HG02852 (cell line): Measurements from ENCODE around the gene SPEM1.

Experiments
- ATAC-seq: cut with Tn5 transposase; IDR thresholded peaks from one replicate; pipeline ENCODE4 v1.9.1; 2021; ENCODE audit warnings: mild to moderate bottlenecking, moderate library complexity; ENCODE audit not compliant: unreplicated experiment

Gene SPEM1

GRCh38 chr17:7419819-7420610 lies at the start of gene SPEM1:
TSS of gene SPEM1 (plus strand) at chr17:7420324. CDS start at chr17:7420385, 61 bp downstream.
- no peak for ATAC-seq

- ATAC-seq = no peak
Observed at GRCh38 chr17:7370853-7371252, 49.3 kb upstream of the SPEM1 start.

GRCh38 chr17:7374353-7374752 lies 45.8 kb upstream of the SPEM1 start:
- ATAC-seq = no peak

DNA sequence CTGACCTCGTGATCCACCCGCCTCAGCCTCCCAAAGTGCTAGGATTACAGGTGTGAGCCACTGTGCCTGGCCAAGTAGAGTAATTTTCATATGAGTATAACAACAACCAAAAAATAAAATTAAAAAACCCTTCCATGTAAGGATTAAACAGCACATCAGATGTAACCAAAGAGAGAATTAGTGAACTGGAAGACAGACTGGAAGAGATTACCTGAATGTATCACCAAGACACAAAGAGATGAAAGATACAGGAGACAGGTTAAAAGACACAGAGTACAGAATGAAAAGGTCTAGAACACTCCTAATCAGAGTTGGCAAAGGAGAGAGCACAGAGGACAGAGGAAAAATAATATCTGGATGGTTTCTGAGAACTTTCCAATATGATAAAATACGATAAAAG lies 41.0 kb upstream of the SPEM1 start:
- no peak for ATAC-seq

DNA sequence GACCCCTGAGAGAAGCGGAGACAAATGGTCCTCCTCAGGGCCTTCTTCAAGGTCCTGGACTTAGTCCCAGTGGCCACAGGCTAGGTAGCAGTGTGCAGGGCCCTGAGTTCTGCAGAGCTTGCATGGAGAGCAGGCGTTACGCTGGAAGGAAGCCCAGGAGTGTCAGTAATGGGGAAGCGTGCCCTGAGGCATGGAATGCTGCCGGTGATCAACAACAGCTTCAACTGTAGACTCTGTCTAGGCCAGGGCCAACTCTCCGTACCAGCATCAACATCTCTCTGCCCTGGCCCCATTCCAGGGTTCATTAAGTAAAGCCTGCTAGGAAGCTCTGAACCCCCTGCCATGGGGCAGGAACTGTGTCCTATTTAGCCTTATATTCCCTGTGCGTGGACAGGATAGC lies 39.8 kb upstream of the SPEM1 start:
- no peak for ATAC-seq

DNA sequence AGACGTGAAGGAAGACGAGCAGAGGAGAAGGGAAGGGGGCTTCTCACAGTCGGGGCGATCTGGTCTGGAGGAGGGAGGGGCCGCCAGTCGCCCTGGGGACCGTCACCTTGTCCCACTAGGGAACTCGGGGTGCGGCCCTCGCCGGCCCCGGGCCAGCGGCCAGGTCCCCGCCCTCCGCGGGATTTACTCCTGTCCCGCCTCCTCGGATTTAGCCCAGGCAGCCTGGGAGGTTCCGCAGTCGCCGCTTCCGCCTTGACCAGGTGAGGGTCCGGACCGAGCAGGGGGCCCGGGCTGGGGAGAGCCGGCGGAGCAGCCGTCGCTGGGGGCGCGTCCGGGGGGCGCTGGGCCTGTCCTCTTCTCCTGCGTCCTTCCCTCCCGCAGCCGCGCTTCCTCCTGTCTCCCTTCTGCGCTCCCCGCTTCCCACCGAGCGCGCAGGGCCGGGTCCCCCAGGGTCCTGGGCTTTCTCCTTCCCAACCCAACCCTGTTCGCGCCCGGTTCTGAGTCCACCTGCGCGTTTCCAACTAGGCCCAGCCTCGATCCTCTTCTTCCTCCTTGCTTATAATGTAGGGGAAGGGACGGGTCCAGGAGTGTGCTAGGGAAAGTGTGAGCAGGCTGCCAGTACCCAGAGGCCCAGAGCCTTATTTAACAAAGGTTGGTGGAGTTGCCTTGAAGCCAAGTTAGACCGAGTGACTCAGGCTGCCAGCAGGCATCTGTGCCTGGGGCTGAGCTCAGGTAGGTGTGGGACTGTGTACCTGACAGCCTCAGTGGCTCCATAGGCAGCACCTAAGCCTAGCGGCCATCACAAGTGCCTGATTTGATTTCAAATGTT lies 39.1 kb upstream of the SPEM1 start, which contains the start of gene TNK1:
Gene TNK1 (plus strand): TSS at position 235 of the 829 bp plus-strand sequence. CDS start 1,838 bp downstream, outside the sequence.
- no peak for ATAC-seq

DNA sequence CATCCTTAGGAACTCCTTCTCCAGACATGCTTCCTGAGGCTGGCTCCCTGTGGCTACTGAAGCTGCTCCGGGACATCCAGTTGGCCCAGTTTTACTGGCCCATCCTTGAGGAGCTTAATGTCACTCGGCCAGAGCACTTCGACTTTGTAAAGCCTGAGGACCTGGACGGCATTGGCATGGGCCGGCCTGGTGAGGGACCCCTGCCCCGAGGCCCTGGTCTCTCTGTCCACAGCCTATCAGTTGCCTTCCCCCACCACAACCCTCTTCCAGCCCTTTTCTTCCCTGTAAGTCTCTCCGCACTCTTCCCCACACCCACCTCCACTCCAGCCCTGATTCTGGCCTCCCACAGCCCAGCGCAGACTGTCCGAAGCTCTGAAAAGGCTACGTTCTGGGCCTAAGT lies 37.2 kb upstream of the SPEM1 start:
- ATAC-seq = no peak

DNA sequence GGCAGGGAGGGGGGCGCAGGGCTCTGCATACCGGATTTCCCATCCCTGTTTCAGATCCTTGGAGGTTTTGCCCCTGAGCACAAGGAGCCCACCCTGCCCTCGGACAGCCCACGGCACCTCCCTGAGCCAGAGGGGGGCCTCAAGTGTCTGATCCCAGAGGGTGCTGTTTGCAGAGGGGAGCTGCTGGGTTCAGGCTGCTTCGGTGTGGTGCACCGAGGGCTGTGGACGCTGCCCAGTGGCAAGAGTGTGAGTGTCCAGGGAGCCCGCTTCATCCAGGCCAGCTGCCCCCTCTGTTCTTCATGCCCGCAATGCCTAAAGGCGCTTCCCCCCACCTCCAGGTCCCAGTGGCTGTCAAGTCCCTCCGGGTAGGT lies 36.8 kb upstream of the SPEM1 start:
- ATAC-seq = no peak

DNA sequence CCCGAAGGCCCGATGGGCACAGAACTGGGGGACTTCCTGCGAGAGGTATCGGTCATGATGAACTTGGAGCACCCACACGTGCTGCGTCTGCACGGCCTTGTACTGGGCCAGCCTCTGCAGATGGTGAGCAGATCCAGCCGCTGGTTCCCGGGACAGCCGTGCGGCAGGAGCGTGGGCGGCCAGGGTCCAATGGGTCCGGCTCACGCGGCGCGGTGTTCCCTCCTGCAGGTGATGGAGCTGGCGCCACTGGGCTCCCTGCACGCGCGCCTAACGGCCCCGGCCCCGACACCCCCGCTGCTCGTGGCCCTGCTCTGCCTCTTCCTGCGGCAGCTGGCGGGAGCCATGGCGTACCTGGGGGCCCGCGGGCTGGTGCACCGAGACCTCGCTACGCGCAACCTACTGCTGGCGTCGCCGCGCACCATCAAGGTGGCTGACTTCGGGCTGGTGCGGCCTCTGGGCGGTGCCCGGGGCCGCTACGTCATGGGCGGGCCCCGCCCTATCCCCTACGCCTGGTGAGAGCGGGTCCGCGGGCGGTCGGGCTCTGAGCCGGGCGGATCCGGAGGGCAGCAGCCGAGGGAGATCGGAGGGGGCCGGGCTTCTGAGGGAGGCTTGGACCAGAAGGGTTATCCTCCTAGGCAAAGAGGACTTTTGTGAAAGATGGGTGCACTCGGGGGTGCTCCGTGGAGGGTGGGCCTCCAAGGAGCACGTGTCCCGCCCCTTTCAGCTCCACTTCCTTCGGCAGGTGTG lies 36.2 kb upstream of the SPEM1 start:
- peak; percentile 82 for ATAC-seq

DNA sequence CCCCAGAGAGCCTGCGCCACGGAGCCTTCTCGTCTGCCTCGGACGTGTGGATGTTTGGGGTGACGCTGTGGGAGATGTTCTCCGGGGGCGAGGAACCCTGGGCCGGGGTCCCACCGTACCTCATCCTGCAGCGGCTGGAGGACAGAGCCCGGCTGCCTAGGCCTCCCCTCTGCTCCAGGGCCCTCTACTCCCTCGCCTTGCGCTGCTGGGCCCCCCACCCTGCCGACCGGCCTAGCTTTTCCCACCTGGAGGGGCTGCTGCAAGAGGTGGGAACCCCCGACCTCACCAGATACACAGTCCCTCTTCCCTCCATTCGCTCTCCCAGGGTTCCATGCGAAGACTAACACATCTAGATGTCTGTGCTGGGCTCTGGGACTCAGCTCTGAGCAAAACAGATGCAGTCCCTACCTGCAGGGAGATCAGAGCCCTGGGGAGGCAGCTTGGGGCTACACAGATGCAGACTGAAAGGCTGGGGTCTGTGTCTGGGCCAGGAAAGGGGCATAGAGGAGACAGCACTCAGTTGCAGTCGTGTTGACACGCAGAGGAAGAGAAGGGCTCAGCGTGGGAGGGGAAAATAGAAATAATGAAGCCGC lies 35.5 kb upstream of the SPEM1 start:
- ATAC-seq = no peak

DNA sequence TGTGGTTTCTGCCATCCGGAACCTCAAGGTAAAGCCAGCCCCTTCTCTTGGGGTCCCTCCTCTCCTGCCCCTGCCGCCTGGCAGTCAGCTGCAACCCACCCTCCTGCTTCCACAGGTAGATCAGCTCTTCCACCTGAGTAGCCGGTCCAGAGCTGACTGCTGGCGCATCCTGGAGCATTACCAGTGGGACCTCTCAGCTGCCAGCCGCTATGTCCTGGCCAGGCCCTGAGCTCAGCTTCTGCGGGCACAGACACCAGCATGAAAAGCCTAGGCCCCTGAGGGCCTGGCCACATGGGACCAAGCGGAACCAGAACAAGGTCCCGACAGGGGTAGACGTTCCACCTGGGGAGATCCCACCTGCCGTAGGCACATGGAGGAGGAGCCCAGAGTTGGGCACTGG lies 31.3 kb upstream of the SPEM1 start:
- ATAC-seq = no peak

DNA sequence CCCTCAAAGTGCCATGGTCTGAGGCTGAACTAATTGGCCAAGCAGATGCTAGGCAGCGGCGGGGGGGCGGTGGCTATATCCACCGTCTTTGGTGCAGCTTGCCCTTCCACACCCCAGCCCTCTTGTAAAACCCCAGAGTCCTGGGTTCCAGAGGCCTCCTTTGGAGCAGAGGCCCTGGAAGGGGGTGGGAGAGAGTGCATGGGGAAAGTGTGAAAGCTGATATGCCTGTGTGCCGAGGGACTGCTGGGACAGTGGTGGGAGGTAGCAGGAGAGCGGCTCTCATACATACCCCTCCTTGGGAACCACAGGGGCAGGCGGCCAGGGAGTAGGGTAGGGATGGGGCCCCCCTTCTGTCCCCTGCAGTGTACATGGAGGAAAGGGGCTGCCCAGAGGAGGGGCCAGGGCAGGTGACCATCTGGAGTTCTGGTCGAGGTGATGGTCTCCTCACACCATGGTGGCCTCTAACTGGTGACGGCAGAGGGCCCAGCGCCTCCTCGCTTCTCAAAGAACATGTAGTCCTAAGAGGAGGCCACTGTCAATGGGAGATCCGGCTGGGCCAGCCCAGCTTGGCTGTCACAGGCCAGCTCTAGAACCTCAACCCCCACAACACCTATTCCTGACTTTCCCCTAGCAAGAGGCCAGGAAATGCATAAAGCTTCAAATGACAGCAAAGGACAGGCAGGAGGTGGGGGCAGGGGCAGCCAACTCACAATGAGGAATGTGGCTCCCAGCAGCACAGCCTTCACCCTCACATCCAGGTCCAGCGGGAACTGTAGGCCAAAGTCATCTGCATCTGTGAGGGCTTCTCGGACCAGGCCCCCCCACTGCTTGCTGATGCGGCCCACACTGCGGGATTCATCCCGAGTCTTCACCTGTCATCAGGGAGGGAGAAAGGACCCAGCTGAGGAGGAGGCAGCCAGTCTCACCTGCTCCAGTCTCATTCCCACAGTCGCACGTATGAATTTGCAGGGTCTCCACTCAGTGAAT lies 29.9 kb upstream of the SPEM1 start:
- no peak for ATAC-seq

GRCh38 chr17:7391307-7391706 lies 28.8 kb upstream of the SPEM1 start:
- ATAC-seq = no peak

DNA sequence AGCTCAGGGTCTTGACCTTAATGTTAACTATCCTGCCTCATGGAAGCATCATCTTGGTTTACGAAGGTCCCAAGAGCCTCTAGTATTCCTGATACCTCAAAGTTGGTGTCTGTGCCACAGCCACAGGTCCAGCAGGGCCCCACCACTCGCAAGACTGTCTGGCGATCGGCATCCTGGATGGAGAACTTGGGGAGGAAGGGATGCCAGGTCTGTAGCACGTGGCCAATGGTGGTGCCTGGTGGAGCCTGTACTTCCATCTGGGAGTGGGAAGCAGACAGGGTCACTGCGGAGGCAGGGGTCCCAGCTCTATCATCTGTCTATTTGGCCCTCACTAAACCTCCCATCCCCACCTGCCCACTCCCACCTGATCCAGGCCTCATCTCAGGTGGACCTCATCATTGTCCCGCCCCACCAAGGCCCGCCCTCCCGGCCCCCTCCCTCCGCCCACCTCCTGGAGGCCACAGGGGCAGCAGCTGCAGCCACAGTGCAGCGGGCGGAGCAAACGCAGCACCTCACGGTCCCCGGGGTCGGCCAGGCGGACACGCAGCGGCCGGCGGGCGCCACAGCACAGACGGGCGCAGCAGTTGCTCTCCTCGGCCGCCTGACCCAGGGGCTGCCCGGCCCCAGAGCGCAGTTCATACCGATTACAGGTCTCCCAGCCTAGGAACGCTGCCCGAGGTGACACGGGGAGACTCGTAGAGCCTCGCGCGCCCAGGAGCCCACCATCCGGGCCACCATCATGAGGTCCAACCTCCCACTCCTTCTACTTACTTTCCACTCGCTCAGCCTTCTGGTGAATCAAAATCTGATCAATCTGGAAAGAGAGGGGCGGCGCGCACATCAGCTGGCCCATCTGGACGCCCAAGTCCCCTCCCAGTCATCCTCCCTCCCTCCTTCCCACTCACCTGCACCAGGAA lies 27.2 kb upstream of the SPEM1 start:
- no peak for ATAC-seq

DNA sequence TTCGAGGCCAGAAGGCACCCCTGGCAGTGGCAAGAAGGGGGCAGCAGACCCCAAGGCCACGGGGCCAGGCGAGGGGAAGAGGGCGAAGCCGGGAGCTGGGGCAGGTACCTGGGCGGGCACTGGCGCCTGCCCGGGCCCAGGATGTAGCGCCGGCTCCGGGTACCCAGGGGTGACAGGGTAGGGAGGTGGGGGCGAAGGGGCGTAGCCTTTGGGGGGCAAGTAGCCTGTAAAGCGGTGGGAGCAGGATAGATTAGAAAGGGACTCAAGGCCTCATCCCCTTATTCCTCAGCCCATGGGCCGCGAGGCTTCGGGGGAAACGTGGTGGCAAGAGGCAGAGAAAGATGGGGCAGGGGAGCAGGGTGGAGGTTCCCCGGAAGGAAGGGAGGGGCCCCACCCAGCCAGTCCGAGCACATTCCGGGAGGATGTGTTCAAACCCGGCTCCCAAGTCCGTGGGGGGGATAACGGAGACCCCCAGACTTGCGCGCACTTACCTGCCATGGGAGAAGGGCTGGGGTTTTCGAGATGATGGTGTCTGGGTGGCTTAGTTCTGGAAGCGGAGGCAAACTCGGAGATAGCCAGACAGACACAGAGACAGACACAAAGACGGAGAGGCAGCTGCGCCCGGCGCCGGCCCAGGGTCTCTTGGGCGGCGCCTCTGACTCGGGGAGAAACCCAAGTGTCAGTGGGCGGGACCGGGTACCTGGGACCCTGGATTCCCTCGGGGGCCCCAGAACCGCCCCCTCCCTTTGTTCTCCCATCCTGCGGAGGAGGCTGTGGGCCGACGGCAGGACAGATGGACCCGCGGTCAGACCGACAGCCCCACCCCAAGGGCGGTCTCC lies 26.3 kb upstream of the SPEM1 start:
- ATAC-seq = peak; percentile 45

GRCh38 chr17:7394452-7395191 lies 25.5 kb upstream of the SPEM1 start, which contains the start of gene PLSCR3:
TSS of gene PLSCR3 (minus strand) at chr17:7394525. CDS start at chr17:7394110, 415 bp downstream.
- ATAC-seq = peak; percentile 75

GRCh38 chr17:7396147-7396546 lies 24.0 kb upstream of the SPEM1 start:
- no peak for ATAC-seq
